Trophoblast cell (in vitro differentiated cells and primary cell): ENCODE measurements around the gene NCLN.

Source experiments
- DNase-seq, 2 donors: peaks; one replicate each; pipeline ENCODE4 v3.0.0-alpha.2; 2016
- H2AFZ ChIP-seq: 2 replicates; pipeline ENCODE4 v1.6.1; 2013; ENCODE audit warnings: low read length, moderate library complexity, mild to moderate bottlenecking; ENCODE audit not compliant: insufficient read depth, poor library complexity
- H2AK5ac ChIP-seq: 2 replicates; pipeline ENCODE4 v1.6.1; 2013; ENCODE audit warnings: mild to moderate bottlenecking, low read length
- H2BK120ac ChIP-seq: 2 replicates; pipeline ENCODE4 v1.6.1; 2013; ENCODE audit warnings: low read length, mild to moderate bottlenecking, moderate library complexity; ENCODE audit not compliant: insufficient read depth, poor library complexity
- H2BK12ac ChIP-seq: 2 replicates; pipeline ENCODE4 v1.6.1; 2013; ENCODE audit warnings: mild to moderate bottlenecking, low read length, moderate library complexity
- H2BK5ac ChIP-seq: 2 replicates; pipeline ENCODE4 v1.6.1; 2013; ENCODE audit warnings: low read length, low read depth, moderate library complexity, mild to moderate bottlenecking; ENCODE audit not compliant: poor library complexity
- H3K14ac ChIP-seq: 2 replicates; pipeline ENCODE4 v1.6.1; 2013; ENCODE audit warnings: mild to moderate bottlenecking, low read length
- H3K18ac ChIP-seq: 2 replicates; pipeline ENCODE4 v1.6.1; 2013; ENCODE audit warnings: mild to moderate bottlenecking, low read length
- H3K23ac ChIP-seq: 2 replicates; pipeline ENCODE4 v1.6.1; 2013; ENCODE audit warnings: low read length
- H3K27ac ChIP-seq: 2 replicates; pipeline ENCODE4 v1.5.1; 2013; ENCODE audit warnings: low read depth, mild to moderate bottlenecking, inconsistent platforms, low read length, moderate library complexity
- H3K27me3 ChIP-seq: 2 replicates; pipeline ENCODE4 v1.6.1; 2013; ENCODE audit warnings: inconsistent platforms, mild to moderate bottlenecking, low read length, moderate library complexity; ENCODE audit not compliant: insufficient read depth
- H3K36me3 ChIP-seq, 2 experiments: 1 replicate in 1 of 2; 2 replicates in 1 of 2; pipeline ENCODE4 v1.6.1; 2013; ENCODE audit warnings: low read length in 2 of 2, mild to moderate bottlenecking in 2 of 2, moderate library complexity in 1 of 2; ENCODE audit not compliant: insufficient read depth in 2 of 2, control insufficient read depth in 1 of 2
- H3K4ac ChIP-seq: 2 replicates; pipeline ENCODE4 v1.6.1; 2013; ENCODE audit warnings: low read depth, mild to moderate bottlenecking, low read length, moderate library complexity
- H3K4me1 ChIP-seq, 2 experiments: 1 replicate in 1 of 2; 2 replicates in 1 of 2; pipeline ENCODE4 v1.6.1; 2013; ENCODE audit warnings: low read length in 2 of 2, mild to moderate bottlenecking in 2 of 2, moderate library complexity in 1 of 2; ENCODE audit not compliant: insufficient read depth in 2 of 2, control insufficient read depth in 1 of 2
- H3K4me2 ChIP-seq: 2 replicates; pipeline ENCODE4 v1.6.1; 2013; ENCODE audit warnings: inconsistent platforms, mild to moderate bottlenecking, low read length, moderate library complexity
- H3K4me3 ChIP-seq: 2 replicates; pipeline ENCODE4 v1.5.1; 2013; ENCODE audit warnings: mild to moderate bottlenecking, low read depth, low read length, inconsistent platforms
- H3K79me1 ChIP-seq: one replicate; pipeline ENCODE4 v1.6.1; 2013; ENCODE audit warnings: low read length
- H3K79me2 ChIP-seq: 2 replicates; pipeline ENCODE4 v1.6.1; 2013; ENCODE audit warnings: low read length, mild to moderate bottlenecking; ENCODE audit not compliant: control insufficient read depth, insufficient read depth, poor library complexity
- H3K9ac ChIP-seq: 2 replicates; pipeline ENCODE4 v1.6.1; 2013; ENCODE audit warnings: mild to moderate bottlenecking, low read length
- H3K9me3 ChIP-seq: 2 replicates; pipeline ENCODE4 v1.6.1; 2013; ENCODE audit warnings: low read depth, mild to moderate bottlenecking, control low read depth, inconsistent platforms, low read length; ENCODE audit not compliant: insufficient read depth
- H4K12ac ChIP-seq: 2 replicates; pipeline ENCODE4 v1.6.1; 2013; ENCODE audit warnings: low read depth, mild to moderate bottlenecking, low read length, moderate library complexity
- H4K8ac ChIP-seq: 2 replicates; pipeline ENCODE4 v1.6.1; 2013; ENCODE audit warnings: low read depth, mild to moderate bottlenecking, low read length, moderate library complexity
- H4K91ac ChIP-seq: one replicate; pipeline ENCODE4 v1.6.1; 2013; ENCODE audit warnings: low read depth, mild to moderate bottlenecking, low read length, moderate library complexity
- WGBS: extraction: QIAGEN DNeasy Blood & Tissue Kit; methylation state at CpG from one replicate; pipeline ENCODE4 v1.1.7; 2013; ENCODE audit warnings: missing lambda C conversion rate; ENCODE audit not compliant: insufficient read length, insufficient coverage; ENCODE audit errors: extremely low coverage; 5-methylcytosine and 5-hydroxymethylcytosine counted together

The NCLN gene

DNA sequence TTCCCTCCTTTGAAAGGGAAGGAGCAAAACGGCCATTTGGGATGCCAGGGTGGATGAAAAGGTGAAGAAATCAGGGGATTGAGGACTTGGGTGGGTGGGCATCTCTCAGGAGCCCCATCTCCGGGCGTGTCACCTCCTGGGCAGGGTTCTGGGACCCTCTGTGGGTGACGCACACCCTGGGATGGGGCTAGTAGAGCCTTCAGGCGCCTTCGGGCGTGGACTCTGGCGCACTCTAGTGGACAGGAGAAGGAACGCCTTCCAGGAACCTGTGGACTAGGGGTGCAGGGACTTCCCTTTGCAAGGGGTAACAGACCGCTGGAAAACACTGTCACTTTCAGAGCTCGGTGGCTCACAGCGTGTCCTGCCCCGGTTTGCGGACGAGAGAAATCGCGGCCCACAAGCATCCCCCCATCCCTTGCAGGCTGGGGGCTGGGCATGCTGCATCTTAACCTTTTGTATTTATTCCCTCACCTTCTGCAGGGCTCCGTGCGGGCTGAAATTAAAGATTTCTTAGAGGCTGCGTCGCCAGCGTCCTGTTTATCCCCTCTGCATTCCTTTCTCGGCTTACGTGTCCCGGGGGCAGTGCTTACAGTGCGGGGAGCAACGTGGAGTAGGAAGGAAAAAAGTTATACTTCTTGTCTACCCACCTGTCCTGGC, 22.4 kb upstream of the NCLN start:
- Histone ChIP-seq H3K4me3 (no peak overlapping the region), H3K23ac (no peak overlapping the region), H2BK5ac (no peak overlapping the region), H3K4me2 (no peak overlapping the region), H3K14ac (no peak overlapping the region), H3K79me1 (no peaks in the 10 kb centered on the region), H2AFZ (no peak overlapping the region), H3K9me3 (peaks cover 3% of the 10 kb centered on the region), H3K36me3 (no peaks in the 10 kb centered on the region), H3K27me3 (no peaks in the 10 kb centered on the region), H3K18ac (no peak overlapping the region), H2BK120ac (no peak overlapping the region), H2AK5ac (no peak overlapping the region), H3K4ac (no peak overlapping the region), H4K8ac (no peak overlapping the region), H3K4me1 (no peaks in the 10 kb centered on the region), H2BK12ac (no peak overlapping the region), H4K12ac (no peak overlapping the region), H3K27ac (no peak overlapping the region), H3K9ac (no peak overlapping the region), H3K79me2 (no peaks in the 10 kb centered on the region), H4K91ac (no peak overlapping the region)
- no CpG with 5 or more reads among the region's 27 CpGs for WGBS
- peak; percentile 38 to 78 for DNase-seq

DNA sequence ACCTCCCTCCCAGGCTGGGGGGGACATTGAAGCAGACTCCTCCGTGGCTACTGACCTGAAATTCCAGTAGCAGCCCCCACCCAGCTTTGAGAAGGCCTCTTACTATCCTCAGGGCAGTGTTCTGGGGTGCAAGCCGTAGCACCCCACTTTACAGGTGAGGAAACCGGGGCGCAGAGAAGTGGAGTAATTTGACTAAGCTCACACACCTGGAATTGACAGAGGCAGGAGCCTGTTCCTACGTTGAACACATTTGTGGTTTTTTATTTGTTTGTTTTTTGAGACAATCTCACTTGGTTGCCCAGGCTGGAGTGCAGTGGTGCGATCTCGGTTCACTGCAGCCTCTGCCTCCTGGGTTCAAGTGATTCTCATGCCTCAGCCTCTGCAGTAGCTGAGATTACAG, 21.8 kb upstream of the NCLN start:
- H4K91ac ChIP-seq = no peak overlapping the region
- H3K27ac ChIP-seq = no peak overlapping the region
- no peaks in the 10 kb centered on the region for H3K4me1 ChIP-seq
- WGBS = no CpG with 5 or more reads among the region's 7 CpGs
- no peak overlapping the region for H3K4me2 ChIP-seq
- no peaks in the 10 kb centered on the region for H3K79me1 ChIP-seq
- no peak overlapping the region for H3K4me3 ChIP-seq
- no peak overlapping the region for H2BK5ac ChIP-seq
- peaks cover 3% of the 10 kb centered on the region for H3K9me3 ChIP-seq
- H3K79me2 ChIP-seq = no peaks in the 10 kb centered on the region
- no peak overlapping the region for H3K23ac ChIP-seq
- no peak overlapping the region for H2AFZ ChIP-seq
- H4K12ac ChIP-seq = no peak overlapping the region
- H3K27me3 ChIP-seq = no peaks in the 10 kb centered on the region
- H4K8ac ChIP-seq = no peak overlapping the region
- no peak overlapping the region for H3K4ac ChIP-seq
- no peaks in the 10 kb centered on the region for H3K36me3 ChIP-seq
- no peak overlapping the region for H3K9ac ChIP-seq
- DNase-seq = no peak
- H2AK5ac ChIP-seq = no peak overlapping the region
- H2BK120ac ChIP-seq = no peak overlapping the region
- H3K18ac ChIP-seq = no peak overlapping the region
- H2BK12ac ChIP-seq = no peak overlapping the region
- no peak overlapping the region for H3K14ac ChIP-seq

DNA sequence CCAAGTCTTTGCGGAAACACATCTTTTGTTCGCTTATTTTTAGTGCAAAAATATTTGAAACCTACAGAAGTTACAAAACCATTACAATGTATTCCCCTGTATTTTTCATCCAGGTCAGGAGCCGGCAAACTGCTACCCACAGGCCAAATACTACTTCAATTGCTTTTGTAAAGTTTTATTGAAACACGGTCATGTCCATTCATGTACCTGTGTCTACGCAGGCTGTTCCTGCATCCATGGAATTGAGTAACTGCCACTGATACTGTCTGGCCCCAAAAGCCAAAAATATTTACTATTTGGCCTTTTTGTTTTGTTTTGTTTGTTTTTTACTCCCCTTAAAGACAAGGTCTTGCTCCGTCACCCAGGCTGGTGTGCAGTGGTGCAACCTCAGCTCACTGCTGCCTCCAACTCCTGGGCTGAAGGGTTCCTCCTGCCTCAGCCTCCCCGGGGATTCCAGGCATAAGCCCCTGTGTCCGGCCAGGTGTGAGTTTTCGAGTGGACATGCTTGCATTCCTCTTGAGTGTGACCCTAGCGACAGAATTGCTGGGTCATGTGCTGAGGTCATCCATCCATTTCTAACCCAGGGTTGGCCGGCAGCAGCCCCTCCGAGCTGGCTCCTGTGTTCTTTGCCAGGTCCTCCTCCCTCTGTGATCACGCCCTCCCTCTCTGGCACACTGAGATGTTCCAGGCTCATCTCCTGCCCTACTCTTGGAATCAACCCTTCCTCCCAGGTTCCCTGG, 18.0 kb upstream of the NCLN start:
- Histone ChIP-seq H2AFZ (no peak overlapping the region), H3K79me2 (no peaks in the 10 kb centered on the region), H3K4me3 (no peak overlapping the region), H2AK5ac (no peak overlapping the region), H4K12ac (no peak overlapping the region), H3K27ac (no peak overlapping the region), H3K36me3 (no peaks in the 10 kb centered on the region), H3K4me1 (no peaks in the 10 kb centered on the region), H3K4me2 (no peak overlapping the region), H3K14ac (no peak overlapping the region), H3K9ac (no peak overlapping the region), H4K91ac (no peak overlapping the region), H3K4ac (no peak overlapping the region), H2BK120ac (no peak overlapping the region), H3K27me3 (no peaks in the 10 kb centered on the region), H3K18ac (no peak overlapping the region), H2BK12ac (no peak overlapping the region), H3K23ac (no peak overlapping the region), H4K8ac (no peak overlapping the region), H2BK5ac (no peak overlapping the region), H3K79me1 (no peaks in the 10 kb centered on the region), H3K9me3 (peaks cover 3% of the 10 kb centered on the region)
- DNase-seq = no peak
- no CpG with 5 or more reads among the region's 13 CpGs for WGBS

DNA sequence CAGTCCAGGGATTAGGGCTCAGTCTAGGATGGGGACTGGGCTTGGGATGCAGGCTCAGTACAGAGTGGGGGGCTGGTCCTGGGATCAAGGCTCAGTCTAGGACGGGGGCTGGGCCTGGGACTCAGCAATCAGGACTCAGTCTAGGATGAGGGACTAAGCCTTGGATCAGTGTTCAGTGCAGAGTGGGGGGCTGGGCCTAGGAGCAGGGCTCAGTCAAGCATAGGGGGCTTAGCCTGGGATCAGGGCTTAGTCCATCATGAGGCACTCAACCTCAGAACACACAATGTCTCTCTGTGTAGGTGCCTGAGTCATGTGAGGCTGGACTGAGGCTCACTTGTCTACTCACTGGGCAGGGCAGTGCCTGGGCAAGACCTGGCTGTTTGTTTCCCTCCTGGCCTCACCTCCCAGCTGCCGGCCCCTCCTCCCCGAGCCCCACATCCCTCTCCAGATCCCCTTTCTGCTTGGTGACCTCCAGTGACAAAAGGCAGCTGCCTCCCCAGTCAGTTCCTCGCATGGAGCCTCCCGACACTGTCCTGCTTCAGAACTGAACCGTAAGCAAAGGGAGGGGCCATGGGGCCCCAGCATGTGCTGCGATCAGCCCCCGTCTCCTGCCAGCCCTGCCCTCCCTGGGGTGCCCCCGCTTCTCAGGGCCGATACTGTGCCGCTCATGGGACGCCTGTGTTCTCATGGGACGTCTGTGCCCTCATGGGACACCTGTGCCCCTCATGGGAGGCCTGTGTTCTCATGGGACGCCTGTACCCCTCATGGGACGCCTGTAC, 13.6 kb upstream of the NCLN start:
- Histone ChIP-seq H4K91ac (no peak overlapping the region), H3K27me3 (no peaks in the 10 kb centered on the region), H3K23ac (no peak overlapping the region), H2BK120ac (no peak overlapping the region), H3K79me2 (no peaks in the 10 kb centered on the region), H3K9me3 (no peaks in the 10 kb centered on the region), H4K12ac (no peak overlapping the region), H3K14ac (no peak overlapping the region), H3K36me3 (no peaks in the 10 kb centered on the region), H3K4me2 (no peak overlapping the region), H3K4ac (no peak overlapping the region), H3K9ac (no peak overlapping the region), H4K8ac (no peak overlapping the region), H2AFZ (no peak overlapping the region), H3K18ac (no peak overlapping the region), H2BK12ac (no peak overlapping the region), H3K27ac (no peak overlapping the region), H3K4me3 (no peak overlapping the region), H2AK5ac (no peak overlapping the region), H3K79me1 (no peaks in the 10 kb centered on the region), H2BK5ac (no peak overlapping the region), H3K4me1 (peaks cover 0 to 2% of the 10 kb centered on the region in 2 experiments)
- no CpG with 5 or more reads among the region's 15 CpGs for WGBS
- DNase-seq = no peak
